Measurements from ENCODE around the gene CHPT1.

CHPT1 gene

DNA sequence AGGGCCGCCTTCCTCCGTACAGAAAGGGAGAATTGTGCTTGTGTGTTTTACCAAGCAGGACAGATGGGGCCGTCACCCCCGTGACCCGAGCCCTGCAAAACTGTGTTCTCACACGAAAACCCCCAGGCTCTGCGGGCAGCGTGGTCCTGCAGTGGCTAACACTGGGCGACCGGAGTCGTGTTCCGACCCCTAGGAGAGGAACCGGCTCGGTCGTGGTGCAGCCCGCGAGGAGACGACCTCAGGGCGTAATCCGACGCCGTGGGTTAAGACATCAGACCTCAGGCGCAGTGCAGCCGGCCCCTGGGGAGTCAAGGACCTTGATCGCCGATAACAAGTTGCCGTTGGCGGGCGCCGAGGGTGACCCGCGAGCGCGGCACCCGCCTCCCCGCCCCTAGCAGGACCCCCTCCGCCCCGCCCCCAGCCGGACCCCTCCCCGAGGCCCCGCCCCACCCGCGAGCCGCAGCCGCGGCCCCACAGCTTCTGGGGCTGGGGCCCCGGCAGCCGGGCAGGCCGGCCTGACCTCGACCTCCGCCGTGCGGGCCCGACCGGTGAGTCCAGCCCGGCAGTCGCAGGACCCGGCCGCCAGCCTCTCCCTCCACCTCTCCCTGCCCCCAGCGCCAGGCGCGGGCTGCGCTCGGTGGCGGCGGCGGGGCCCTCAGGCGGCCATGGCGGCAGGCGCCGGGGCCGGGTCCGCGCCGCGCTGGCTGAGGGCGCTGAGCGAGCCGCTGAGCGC lies at the start of gene CHPT1:
Gene CHPT1 (plus strand): TSS at position 444 of the 733 bp plus-strand sequence. CDS start 222 bp downstream, at position 666.
- DNase-seq (ENCODE audit: extremely low spot score) = peak; percentile 65
- ChIA-PET CTCF (no interaction called here), POLR2A (interaction anchor here (0.8 kb wide), 2 partner anchors 9 to 17 kb away, joined by 3 to 4 read pairs; no protein-coding TSS in a partner anchor)
- TF ChIP-seq ZNF384 (IDR thresholded peaks at IDR 0.05) (no peak), HDGF (IDR thresholded peaks at IDR 0.05; ENCODE audit: borderline replicate concordance) (no peak), NFRKB (IDR thresholded peaks at IDR 0.05) (no peak), L3MBTL2 (conservative IDR thresholded peaks at IDR 0.05) (no peak; the same call in 1 of the 2 replicates), FOXM1 (IDR thresholded peaks at IDR 0.05; ENCODE audit: borderline replicate concordance) (0 out of 2 replicates have a peak, but pooled peaks have one; percentile 39), TARDBP (IDR thresholded peaks at IDR 0.05) (no peak), SUZ12 (IDR thresholded peaks at IDR 0.05) (no peak), SP1 (IDR thresholded peaks at IDR 0.05) (no peak), ELF4 (IDR thresholded peaks at IDR 0.05) (no peak)

DNA sequence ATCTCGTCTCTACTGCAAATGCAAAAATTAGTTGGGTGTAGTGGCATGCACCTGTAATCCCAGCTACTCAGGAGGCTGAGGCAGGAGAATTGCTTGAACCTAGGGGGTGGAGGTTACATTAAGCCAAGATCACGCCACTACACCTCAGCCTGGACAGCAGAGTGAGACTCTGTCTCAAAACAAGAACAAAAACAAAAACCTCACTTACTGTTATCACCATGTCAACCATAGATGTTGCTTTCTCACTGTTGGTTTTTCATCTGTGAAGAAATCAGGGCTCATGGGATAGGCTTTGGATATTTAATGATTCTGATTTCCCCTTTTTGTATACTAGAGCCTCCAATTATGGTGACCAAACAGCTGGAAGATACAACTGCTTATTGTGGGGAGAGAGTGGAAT lies 49.7 kb upstream of the CHPT1 start:
- DNase-seq (ENCODE audit: extremely low spot score) = no peak
- POLR2A ChIA-PET = no interaction called here
- TF ChIP-seq ELF4 (IDR thresholded peaks at IDR 0.05) (no peak), FOXM1 (IDR thresholded peaks at IDR 0.05; ENCODE audit: borderline replicate concordance) (no peak), NFRKB (IDR thresholded peaks at IDR 0.05) (no peak), ZNF384 (IDR thresholded peaks at IDR 0.05) (no peak), LEF1 (IDR thresholded peaks at IDR 0.05; ENCODE audit: borderline replicate concordance) (no peak), FOXK2 (IDR thresholded peaks at IDR 0.05) (no peak), TARDBP (IDR thresholded peaks at IDR 0.05) (no peak), SUZ12 (IDR thresholded peaks at IDR 0.05) (no peak), FOXA1 (IDR thresholded peaks at IDR 0.05) (no peak), HDGF (IDR thresholded peaks at IDR 0.05; ENCODE audit: borderline replicate concordance) (no peak), SP1 (IDR thresholded peaks at IDR 0.05) (no peak), CTBP1 (IDR thresholded peaks at IDR 0.05; ENCODE audit: borderline replicate concordance) (no peak), ARNT (IDR thresholded peaks at IDR 0.05) (no peak), BHLHE40 (IDR thresholded peaks at IDR 0.05; ENCODE audit: borderline replicate concordance) (no peak), L3MBTL2 (conservative IDR thresholded peaks at IDR 0.05) (no peak)
- TF ChIP-seq, protein P1, sequence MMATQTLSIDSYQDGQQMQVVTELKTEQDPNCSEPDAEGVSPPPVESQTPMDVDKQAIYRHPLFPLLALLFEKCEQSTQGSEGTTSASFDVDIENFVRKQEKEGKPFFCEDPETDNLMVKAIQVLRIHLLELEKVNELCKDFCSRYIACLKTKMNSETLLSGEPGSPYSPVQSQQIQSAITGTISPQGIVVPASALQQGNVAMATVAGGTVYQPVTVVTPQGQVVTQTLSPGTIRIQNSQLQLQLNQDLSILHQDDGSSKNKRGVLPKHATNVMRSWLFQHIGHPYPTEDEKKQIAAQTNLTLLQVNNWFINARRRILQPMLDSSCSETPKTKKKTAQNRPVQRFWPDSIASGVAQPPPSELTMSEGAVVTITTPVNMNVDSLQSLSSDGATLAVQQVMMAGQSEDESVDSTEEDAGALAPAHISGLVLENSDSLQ (IDR thresholded peaks at IDR 0.05) = no peak
- CTCF ChIA-PET = no interaction called here

DNA sequence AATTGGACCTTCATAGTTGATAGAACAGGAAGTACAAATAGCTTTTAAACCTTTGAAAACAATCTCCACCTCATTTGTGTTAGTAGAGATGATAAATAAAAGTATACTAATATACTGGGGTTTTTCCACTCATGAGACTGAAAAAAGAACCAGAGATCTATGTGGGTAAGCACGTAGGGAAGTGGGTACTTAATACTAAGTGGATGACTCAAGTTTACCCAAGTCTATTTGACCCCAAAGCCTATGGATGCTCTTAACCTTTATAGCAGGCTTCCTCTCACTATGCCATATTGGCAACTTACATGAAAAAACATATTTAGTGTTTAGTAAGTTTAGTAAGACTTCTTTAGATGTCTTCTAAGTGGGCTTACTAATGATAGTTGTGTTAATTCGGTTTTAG lies 49.2 kb upstream of the CHPT1 start:
- POLR2A ChIA-PET = no interaction called here
- CTCF ChIA-PET = no interaction called here
- no peak for DNase-seq (ENCODE audit: extremely low spot score)
- TF ChIP-seq FOXM1 (IDR thresholded peaks at IDR 0.05; ENCODE audit: borderline replicate concordance) = no peak
- no peak for TF ChIP-seq BHLHE40 (IDR thresholded peaks at IDR 0.05; ENCODE audit: borderline replicate concordance)
- no peak for TF ChIP-seq NFRKB (IDR thresholded peaks at IDR 0.05)
- no peak for TF ChIP-seq HDGF (IDR thresholded peaks at IDR 0.05; ENCODE audit: borderline replicate concordance)
- no peak for TF ChIP-seq ELF4 (IDR thresholded peaks at IDR 0.05)
- TF ChIP-seq ZNF384 (IDR thresholded peaks at IDR 0.05) = no peak
- no peak for TF ChIP-seq FOXA1 (IDR thresholded peaks at IDR 0.05)
- TF ChIP-seq SP1 (IDR thresholded peaks at IDR 0.05) = no peak
- no peak for TF ChIP-seq CTBP1 (IDR thresholded peaks at IDR 0.05; ENCODE audit: borderline replicate concordance)
- TF ChIP-seq, protein P1 (IDR thresholded peaks at IDR 0.05) = no peak
- TF ChIP-seq SUZ12 (IDR thresholded peaks at IDR 0.05) = no peak
- no peak for TF ChIP-seq FOXK2 (IDR thresholded peaks at IDR 0.05)

DNA sequence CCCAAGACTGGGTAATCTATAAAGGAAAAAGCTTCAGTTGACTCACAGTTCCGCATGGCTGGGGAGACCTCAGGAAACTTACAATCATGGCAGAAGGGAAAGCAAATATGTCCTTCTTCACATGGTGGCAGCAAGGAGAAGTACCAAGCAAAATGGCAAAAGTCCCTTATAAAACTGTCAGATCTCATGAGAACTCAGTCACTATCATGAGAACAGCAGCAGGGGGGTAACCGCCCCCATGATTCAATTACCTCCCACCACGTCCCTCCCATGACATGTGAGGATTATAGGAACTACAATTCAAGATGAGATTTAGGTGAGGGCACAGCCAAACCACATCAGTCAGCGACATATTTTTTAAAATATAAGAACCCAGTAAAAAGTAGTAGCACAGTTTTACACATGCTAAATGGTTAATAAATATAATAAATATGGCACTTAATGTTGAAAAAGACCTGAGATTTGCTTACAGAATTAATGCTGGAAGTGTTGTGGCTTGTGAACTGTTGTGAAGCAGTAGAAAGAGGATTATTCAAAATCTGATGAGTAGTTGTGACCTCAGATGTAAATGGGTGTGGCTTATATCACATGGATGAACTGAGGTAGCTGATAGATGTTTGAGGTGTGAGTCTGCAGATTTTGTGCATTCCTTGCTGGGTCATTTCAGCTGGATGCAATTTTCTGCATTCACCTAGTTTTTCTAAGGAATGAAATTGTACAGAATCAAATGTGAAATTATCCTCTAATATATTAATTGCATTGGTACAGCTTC lies 46.9 kb upstream of the CHPT1 start:
- ChIA-PET POLR2A (no interaction called here), CTCF (no interaction called here)
- DNase-seq (ENCODE audit: extremely low spot score) = no peak
- TF ChIP-seq SUZ12 (IDR thresholded peaks at IDR 0.05) (no peak), FOXA1 (IDR thresholded peaks at IDR 0.05) (no peak), CTBP1 (IDR thresholded peaks at IDR 0.05; ENCODE audit: borderline replicate concordance) (no peak), FOXK2 (IDR thresholded peaks at IDR 0.05) (no peak), BHLHE40 (IDR thresholded peaks at IDR 0.05; ENCODE audit: borderline replicate concordance) (no peak), NFRKB (IDR thresholded peaks at IDR 0.05) (no peak), ZNF384 (IDR thresholded peaks at IDR 0.05) (no peak), ARNT (IDR thresholded peaks at IDR 0.05) (no peak), HDGF (IDR thresholded peaks at IDR 0.05; ENCODE audit: borderline replicate concordance) (no peak), FOXM1 (IDR thresholded peaks at IDR 0.05; ENCODE audit: borderline replicate concordance) (no peak), L3MBTL2 (conservative IDR thresholded peaks at IDR 0.05) (no peak), SP1 (IDR thresholded peaks at IDR 0.05) (no peak), LEF1 (IDR thresholded peaks at IDR 0.05; ENCODE audit: borderline replicate concordance) (no peak), TARDBP (IDR thresholded peaks at IDR 0.05) (no peak), ELF4 (IDR thresholded peaks at IDR 0.05) (no peak)
- TF ChIP-seq, protein P1 (IDR thresholded peaks at IDR 0.05) = no peak

DNA sequence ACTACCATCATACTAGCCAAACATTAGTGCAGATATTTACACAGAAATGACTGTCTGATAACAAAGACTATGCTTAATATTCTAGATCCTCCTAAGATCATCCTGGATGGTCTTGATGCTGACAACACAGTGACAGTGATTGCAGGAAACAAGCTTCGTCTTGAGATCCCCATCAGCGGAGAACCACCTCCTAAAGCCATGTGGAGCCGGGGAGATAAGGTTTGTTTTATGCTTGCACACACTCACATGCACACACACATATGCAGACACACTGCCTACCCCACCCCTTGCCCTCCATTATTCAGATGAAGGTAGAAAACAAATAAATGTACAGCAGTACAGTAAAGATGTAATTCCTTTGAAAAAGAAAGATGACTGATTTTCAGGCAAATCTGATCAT lies 44.4 kb upstream of the CHPT1 start:
- no peak for TF ChIP-seq ELF4 (IDR thresholded peaks at IDR 0.05)
- TF ChIP-seq FOXK2 (IDR thresholded peaks at IDR 0.05) = no peak
- TF ChIP-seq SP1 (IDR thresholded peaks at IDR 0.05) = no peak
- no peak for TF ChIP-seq TARDBP (IDR thresholded peaks at IDR 0.05)
- TF ChIP-seq SUZ12 (IDR thresholded peaks at IDR 0.05) = no peak
- TF ChIP-seq ZNF384 (IDR thresholded peaks at IDR 0.05) = no peak
- no peak for TF ChIP-seq FOXM1 (IDR thresholded peaks at IDR 0.05; ENCODE audit: borderline replicate concordance)
- no peak for TF ChIP-seq LEF1 (IDR thresholded peaks at IDR 0.05; ENCODE audit: borderline replicate concordance)
- no peak for TF ChIP-seq ARNT (IDR thresholded peaks at IDR 0.05)
- TF ChIP-seq CTBP1 (IDR thresholded peaks at IDR 0.05; ENCODE audit: borderline replicate concordance) = no peak
- ChIA-PET CTCF (no interaction called here), POLR2A (no interaction called here)
- no peak for DNase-seq (ENCODE audit: extremely low spot score)
